ENCODE results near the gene ACSBG1. TPM values are rescaled to one million over a fixed set of nuclear protein-coding genes. Genes with fewer than 3 reads are reported as not detected.

The ACSBG1 gene
- total and polyA plus RNA-seq, 2 experiments from 2014 or later, result 0.04 TPM; not detected in 1

- Histone ChIP-seq H3K9me3 (ENCODE audit: low read depth) (no peaks in the 10 kb centered on the region), H3K4me1 (ENCODE audit: insufficient read depth) (no peaks in the 10 kb centered on the region), H3K36me3 (ENCODE audit: low read depth) (no peaks in the 10 kb centered on the region), H4K20me1 (ENCODE audit: insufficient read depth) (no peaks in the 10 kb centered on the region), H3K27ac (no peak overlapping the region), H3K9me2 (ENCODE audit: insufficient read depth) (no peaks in the 10 kb centered on the region), H2AFZ (no peak overlapping the region), H3F3A (ENCODE audit: insufficient read depth) (no peaks in the 10 kb centered on the region), H3K4me2 (ENCODE audit: unreplicated experiment) (no peak overlapping the region), H3K79me2 (ENCODE audit: insufficient read depth) (no peaks in the 10 kb centered on the region), H3K9ac (no peak overlapping the region), H3K27me3 (replicated peaks; ENCODE audit: insufficient read depth) (no peaks in the 10 kb centered on the region), H3K4me3 (no peak overlapping the region)
- DNase-seq, result no peak
- no peak for TF ChIP-seq EZH2 (IDR thresholded peaks at IDR 0.05; ENCODE audit: insufficient read depth, poor library complexity, severe bottlenecking)
- 80 to 83% methylated on average over 5 of the region's 5 CpGs for whole genome bisulfite sequencing, 2 experiments (ENCODE audit: low coverage in 1 of 2, low lambda C conversion rate in 2 of 2, missing lambda C conversion rate in 2 of 2)
- in situ Hi-C loops (cut with MboI), result no loop called here
Observed at GRCh38 chr15:78274994-78275393, 40.6 kb upstream of the ACSBG1 start.

GRCh38 chr15:78272776-78273175 is 38.4 kb upstream of the ACSBG1 start:
- DNase-seq, result no peak
- Histone ChIP-seq H3K4me1 (ENCODE audit: insufficient read depth) (no peaks in the 10 kb centered on the region), H3K79me2 (ENCODE audit: insufficient read depth) (no peaks in the 10 kb centered on the region), H2AFZ (no peak overlapping the region), H3K9ac (no peak overlapping the region), H3K36me3 (ENCODE audit: low read depth) (no peaks in the 10 kb centered on the region), H3F3A (ENCODE audit: insufficient read depth) (no peaks in the 10 kb centered on the region), H3K27ac (no peak overlapping the region), H4K20me1 (ENCODE audit: insufficient read depth) (no peaks in the 10 kb centered on the region), H3K27me3 (replicated peaks; ENCODE audit: insufficient read depth) (no peaks in the 10 kb centered on the region), H3K4me2 (ENCODE audit: unreplicated experiment) (no peak overlapping the region), H3K9me3 (ENCODE audit: low read depth) (no peaks in the 10 kb centered on the region), H3K4me3 (no peak overlapping the region), H3K9me2 (ENCODE audit: insufficient read depth) (no peaks in the 10 kb centered on the region)
- no peak for TF ChIP-seq EZH2 (IDR thresholded peaks at IDR 0.05; ENCODE audit: insufficient read depth, poor library complexity, severe bottlenecking)
- no peak for TF ChIP-seq EZH2phosphoT487 (IDR thresholded peaks at IDR 0.05; ENCODE audit: insufficient read depth, low read depth)
- 89 to 94% methylated on average over 3 of the region's 3 CpGs for WGBS, 2 experiments (ENCODE audit: low coverage in 1 of 2, low lambda C conversion rate in 2 of 2, missing lambda C conversion rate in 2 of 2)
- in situ Hi-C loops (cut with MboI), result no loop called here

- Histone ChIP-seq H3K9ac (no peak overlapping the region), H3K27ac (no peak overlapping the region), H3K9me3 (ENCODE audit: low read depth) (no peaks in the 10 kb centered on the region), H3K36me3 (ENCODE audit: low read depth) (no peaks in the 10 kb centered on the region), H3K4me2 (ENCODE audit: unreplicated experiment) (no peak overlapping the region), H3K27me3 (replicated peaks; ENCODE audit: insufficient read depth) (no peaks in the 10 kb centered on the region), H4K20me1 (ENCODE audit: insufficient read depth) (no peaks in the 10 kb centered on the region), H3K9me2 (ENCODE audit: insufficient read depth) (no peaks in the 10 kb centered on the region), H3K4me1 (ENCODE audit: insufficient read depth) (no peaks in the 10 kb centered on the region), H3K79me2 (ENCODE audit: insufficient read depth) (no peaks in the 10 kb centered on the region), H3F3A (ENCODE audit: insufficient read depth) (no peaks in the 10 kb centered on the region), H2AFZ (no peak overlapping the region), H3K4me3 (no peak overlapping the region)
- 55 to 62% methylated on average over 2 of the region's 2 CpGs for WGBS, 2 experiments (ENCODE audit: low coverage in 1 of 2, low lambda C conversion rate in 2 of 2, missing lambda C conversion rate in 2 of 2)
- DNase-seq, result no peak
- in situ Hi-C loops (cut with MboI), result no loop called here
- TF ChIP-seq EZH2phosphoT487 (IDR thresholded peaks at IDR 0.05; ENCODE audit: insufficient read depth, low read depth) (no peak), EZH2 (IDR thresholded peaks at IDR 0.05; ENCODE audit: insufficient read depth, poor library complexity, severe bottlenecking) (no peak)
Observed at GRCh38 chr15:78272316-78272715, 38.0 kb upstream of the ACSBG1 start.

- H2AFZ ChIP-seq, result no peak overlapping the region
- in situ Hi-C loops (cut with MboI), result no loop called here
- no peaks in the 10 kb centered on the region for H3K27me3 ChIP-seq (replicated peaks; ENCODE audit: insufficient read depth)
- TF ChIP-seq EZH2phosphoT487 (IDR thresholded peaks at IDR 0.05; ENCODE audit: insufficient read depth, low read depth) (no peak), EZH2 (IDR thresholded peaks at IDR 0.05; ENCODE audit: insufficient read depth, poor library complexity, severe bottlenecking) (no peak)
- no peaks in the 10 kb centered on the region for H3K4me1 ChIP-seq (ENCODE audit: insufficient read depth)
- H3K4me2 ChIP-seq (ENCODE audit: unreplicated experiment), result no peak overlapping the region
- no peaks in the 10 kb centered on the region for H3K9me2 ChIP-seq (ENCODE audit: insufficient read depth)
- no peak overlapping the region for H3K27ac ChIP-seq
- H4K20me1 ChIP-seq (ENCODE audit: insufficient read depth), result no peaks in the 10 kb centered on the region
- 66 to 71% methylated on average over 2 of the region's 2 CpGs for WGBS, 2 experiments (ENCODE audit: low coverage in 1 of 2, low lambda C conversion rate in 2 of 2, missing lambda C conversion rate in 2 of 2)
- H3K9ac ChIP-seq, result no peak overlapping the region
- H3K9me3 ChIP-seq (ENCODE audit: low read depth), result no peaks in the 10 kb centered on the region
- no peak overlapping the region for H3K4me3 ChIP-seq
- H3K36me3 ChIP-seq (ENCODE audit: low read depth), result no peaks in the 10 kb centered on the region
- DNase-seq, result no peak
- H3K79me2 ChIP-seq (ENCODE audit: insufficient read depth), result no peaks in the 10 kb centered on the region
- no peaks in the 10 kb centered on the region for H3F3A ChIP-seq (ENCODE audit: insufficient read depth)
Observed at GRCh38 chr15:78266806-78267205, 32.4 kb upstream of the ACSBG1 start.

GRCh38 chr15:78266229-78266628 is 31.9 kb upstream of the ACSBG1 start:
- Histone ChIP-seq H3F3A (ENCODE audit: insufficient read depth) (no peaks in the 10 kb centered on the region), H3K79me2 (ENCODE audit: insufficient read depth) (no peaks in the 10 kb centered on the region), H3K4me3 (no peak overlapping the region), H3K9me3 (ENCODE audit: low read depth) (no peaks in the 10 kb centered on the region), H3K27me3 (replicated peaks; ENCODE audit: insufficient read depth) (no peaks in the 10 kb centered on the region; the same call in 1 of the 2 replicates), H3K36me3 (ENCODE audit: low read depth) (no peaks in the 10 kb centered on the region), H3K9ac (no peak overlapping the region), H3K27ac (no peak overlapping the region), H4K20me1 (ENCODE audit: insufficient read depth) (no peaks in the 10 kb centered on the region), H3K4me1 (ENCODE audit: insufficient read depth) (no peaks in the 10 kb centered on the region), H2AFZ (no peak overlapping the region), H3K9me2 (ENCODE audit: insufficient read depth) (no peaks in the 10 kb centered on the region), H3K4me2 (ENCODE audit: unreplicated experiment) (no peak overlapping the region)
- DNase-seq, result no peak
- in situ Hi-C loops (cut with MboI), result no loop called here
- no peak for TF ChIP-seq EZH2 (IDR thresholded peaks at IDR 0.05; ENCODE audit: insufficient read depth, poor library complexity, severe bottlenecking)
- TF ChIP-seq EZH2phosphoT487 (IDR thresholded peaks at IDR 0.05; ENCODE audit: insufficient read depth, low read depth), result no peak

All from GM23248 (cell line).